Dendritic cell treated with granulocyte-macrophage colony-stimulating factor and Interleukin-4, amounts not matched to agents 40 ng/mL and 50 ng/mL, for 4 days (primary cell): ENCODE results near the gene PPDPF.
"Not testable (repeated sequence)": the region's sequence is repeated elsewhere in the genome, so short reads cannot be mapped to it uniquely, and the experiment has no call there.

Experiments
- H3K27ac Mint-ChIP-seq: one replicate; pipeline ENCODE4 v1.8.0; 2022; ENCODE audit warnings: mild to moderate bottlenecking, mixed read lengths
- H3K27me3 Mint-ChIP-seq: one replicate; pipeline ENCODE4 v1.8.0; 2022; ENCODE audit warnings: mild to moderate bottlenecking, mixed read lengths
- H3K36me3 Mint-ChIP-seq: one replicate; pipeline ENCODE4 v1.8.0; 2022; ENCODE audit warnings: low read depth, mixed read lengths
- H3K4me1 Mint-ChIP-seq: one replicate; pipeline ENCODE4 v1.8.0; 2022; ENCODE audit warnings: low read depth, mixed read lengths
- H3K4me3 Mint-ChIP-seq: one replicate; pipeline ENCODE4 v1.8.0; 2022; ENCODE audit warnings: mild to moderate bottlenecking, moderate library complexity, mixed read lengths
- H3K9me3 Mint-ChIP-seq: one replicate; pipeline ENCODE4 v1.8.0; 2022; ENCODE audit warnings: mixed read lengths
- intact Hi-C: fragments of 100-400 bp; cut with micrococcal nuclease; formaldehyde crosslinking; loops from one replicate; pipeline ENCODE4 v1.15.0; 2022

PPDPF gene

DNA sequence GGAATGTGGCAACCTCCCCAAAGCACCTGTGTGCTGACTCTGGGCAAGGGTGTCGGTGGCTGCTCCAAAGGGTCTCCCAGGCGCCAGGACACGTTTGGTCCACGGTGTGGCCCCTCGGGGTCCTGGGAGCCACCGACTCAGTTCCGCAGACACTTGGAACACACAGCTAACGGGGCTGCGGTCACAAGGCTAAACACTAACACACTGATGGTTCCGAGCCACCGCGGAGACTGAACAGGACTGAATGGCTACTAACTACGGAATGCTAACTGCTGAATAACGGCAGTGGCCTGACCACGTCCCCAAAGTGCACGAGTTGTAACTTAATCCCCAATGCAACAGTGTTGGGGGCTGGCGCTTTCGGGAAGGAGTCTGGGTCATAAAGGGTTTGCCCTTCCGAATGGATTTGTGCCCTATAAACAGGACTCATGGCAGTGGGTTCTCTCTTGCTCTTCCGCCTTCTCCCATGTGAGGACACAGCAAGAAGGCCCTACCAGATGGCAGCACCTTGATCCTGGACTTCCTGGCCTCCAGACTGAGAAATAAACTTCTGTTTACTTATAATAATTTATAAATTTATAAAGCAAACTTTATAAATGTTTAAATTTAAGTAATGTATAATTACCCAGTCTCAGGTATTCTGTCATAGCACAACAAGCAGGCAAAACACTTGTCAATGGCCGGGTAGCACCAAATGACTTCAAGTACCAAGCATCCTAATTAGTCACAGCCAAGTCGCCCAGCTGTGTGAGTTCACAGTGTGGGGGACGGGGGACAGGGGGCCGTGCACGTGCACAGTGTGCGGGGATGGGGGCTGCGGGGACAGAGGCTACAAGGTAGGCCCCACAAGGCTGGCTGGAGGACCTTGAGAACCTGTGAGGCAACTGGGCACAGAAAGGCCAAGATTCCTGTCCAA is 19.4 kb upstream of the PPDPF start:
- Mint-ChIP-seq H3K9me3 (peaks cover 10% of the 10 kb centered on the region), H3K36me3 (no peaks in the 10 kb centered on the region), H3K27me3 (peaks cover 79% of the 10 kb centered on the region), H3K27ac (no peak overlapping the region), H3K4me3 (no peak overlapping the region), H3K4me1 (peaks cover 10% of the 10 kb centered on the region)
- intact Hi-C loops = no loop called here

DNA sequence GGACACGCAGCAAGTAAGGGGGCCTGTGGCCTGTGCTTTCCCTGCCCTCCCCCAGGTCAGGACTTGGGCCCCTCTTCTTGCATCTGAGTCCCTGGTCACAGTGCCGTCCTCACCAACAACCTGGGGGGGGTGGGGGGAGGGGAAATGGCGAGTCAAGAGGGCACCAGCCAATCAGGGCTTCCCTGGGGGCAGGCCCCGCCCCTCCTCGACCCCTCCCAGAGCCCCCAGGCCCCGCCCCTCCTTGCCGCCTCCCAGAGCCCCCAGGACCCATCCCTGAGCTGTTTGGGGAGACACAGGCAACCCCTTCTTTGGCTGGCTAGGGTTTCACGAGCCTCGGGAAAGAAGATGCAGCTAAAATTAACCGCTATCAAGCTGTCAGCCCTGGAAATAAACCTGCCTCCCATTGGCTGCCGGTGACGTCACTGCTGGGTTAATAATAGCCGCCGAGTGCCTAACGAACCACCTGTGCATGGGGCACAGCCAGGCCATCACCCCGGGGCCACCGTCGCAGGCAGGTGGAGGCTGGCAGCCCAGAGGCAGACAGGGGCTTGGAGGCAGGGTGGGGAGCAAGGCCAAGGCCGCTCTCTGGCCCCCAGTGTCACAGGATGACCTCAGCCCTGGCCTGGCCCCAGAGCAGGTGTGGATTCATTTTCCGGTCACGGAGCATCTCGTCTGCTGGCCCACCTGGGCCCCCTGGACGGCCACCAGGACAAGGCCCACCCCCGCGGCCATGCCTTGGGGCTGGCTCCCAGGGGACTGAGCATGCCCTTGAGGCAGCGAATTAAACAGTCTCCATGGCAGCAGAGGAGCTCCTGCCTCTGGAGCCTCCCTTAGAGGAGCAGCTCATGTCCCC is 18.5 kb upstream of the PPDPF start:
- Mint-ChIP-seq H3K27me3 (peaks cover 73% of the 10 kb centered on the region), H3K4me3 (no peak overlapping the region)

DNA sequence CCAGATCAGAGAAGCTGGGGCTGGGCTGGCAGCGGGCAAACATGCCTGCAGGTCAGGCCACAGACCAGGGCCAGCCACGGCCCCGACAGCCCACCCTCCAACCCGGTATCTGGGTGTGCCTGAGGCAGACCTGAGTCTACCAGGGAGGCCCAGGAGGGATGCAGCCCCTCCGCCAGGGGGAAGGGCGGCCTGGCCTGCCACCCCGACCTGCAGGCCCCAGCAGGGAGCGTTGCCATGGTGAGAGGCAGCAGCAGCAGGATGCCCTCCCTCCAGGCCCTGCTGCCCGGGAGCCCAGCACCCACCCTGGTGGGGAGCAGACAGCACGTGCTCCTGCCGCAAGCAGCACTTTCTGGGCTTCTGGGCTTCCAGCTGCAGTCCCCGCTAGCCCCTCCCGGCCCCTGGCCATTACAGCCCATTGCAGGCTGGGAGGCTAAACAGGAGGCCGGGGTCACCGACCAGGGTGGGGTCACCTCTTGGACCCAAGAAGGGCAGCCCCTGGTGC is 17.8 kb upstream of the PPDPF start:
- H3K4me1 Mint-ChIP-seq = no peaks in the 10 kb centered on the region
- H3K36me3 Mint-ChIP-seq = no peaks in the 10 kb centered on the region
- H3K27me3 Mint-ChIP-seq = peaks cover 66% of the 10 kb centered on the region
- no peak overlapping the region for H3K4me3 Mint-ChIP-seq
- intact Hi-C loops = no loop called here
- peaks cover 10% of the 10 kb centered on the region for H3K9me3 Mint-ChIP-seq
- no peak overlapping the region for H3K27ac Mint-ChIP-seq

More for the DNA sequence above, 18.5 kb upstream of the PPDPF start:
- intact Hi-C loops = no loop called here
- Mint-ChIP-seq H3K36me3 (no peaks in the 10 kb centered on the region), H3K9me3 (peaks cover 10% of the 10 kb centered on the region), H3K27ac (no peak overlapping the region), H3K4me1 (peaks cover 1% of the 10 kb centered on the region)

DNA sequence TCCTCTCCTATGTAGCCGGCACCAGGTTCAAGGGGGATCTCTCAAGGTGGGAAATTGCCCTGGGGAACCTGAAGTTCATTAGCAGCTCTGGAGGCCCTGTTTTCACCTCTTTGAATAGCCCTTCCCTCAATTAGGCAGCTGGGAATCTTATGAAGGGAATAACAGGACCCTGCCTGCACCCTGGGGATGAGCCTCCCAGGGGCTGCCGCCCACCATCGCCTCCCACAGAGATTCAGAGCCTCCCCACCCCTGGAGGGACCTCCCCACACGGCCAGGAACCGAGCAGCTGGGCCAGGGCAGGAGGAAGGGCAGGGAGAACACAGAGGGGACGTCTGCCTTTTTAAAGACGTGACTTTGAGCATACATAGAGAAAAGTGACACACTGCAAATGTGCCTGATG is 17.0 kb upstream of the PPDPF start:
- peaks cover 10% of the 10 kb centered on the region for H3K9me3 Mint-ChIP-seq
- H3K4me3 Mint-ChIP-seq = no peak overlapping the region
- intact Hi-C loops = no loop called here
- H3K27ac Mint-ChIP-seq = no peak overlapping the region
- no peaks in the 10 kb centered on the region for H3K4me1 Mint-ChIP-seq
- H3K27me3 Mint-ChIP-seq = peaks cover 67% of the 10 kb centered on the region
- H3K36me3 Mint-ChIP-seq = no peaks in the 10 kb centered on the region

DNA sequence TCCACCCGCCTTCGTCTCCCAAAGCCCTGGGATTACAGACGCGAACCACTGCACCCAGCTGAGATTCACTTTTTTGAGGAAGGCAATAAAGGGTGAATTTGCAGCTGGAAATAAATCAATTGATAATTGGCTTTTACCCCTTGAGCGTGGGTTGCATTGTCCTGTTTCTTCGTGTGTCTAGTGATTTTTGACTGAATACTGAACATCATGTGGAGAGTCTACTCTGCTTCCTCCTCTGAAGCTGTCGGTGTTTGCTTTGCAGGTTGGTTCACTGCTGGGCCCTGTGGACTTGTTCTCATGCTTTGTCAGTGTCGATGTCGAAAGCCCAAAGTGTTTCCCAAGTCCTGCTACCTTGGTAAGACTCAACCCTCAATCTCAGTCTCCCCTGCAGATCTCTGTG is 15.9 kb upstream of the PPDPF start:
- H3K27ac Mint-ChIP-seq = no peak overlapping the region
- no peaks in the 10 kb centered on the region for H3K36me3 Mint-ChIP-seq
- H3K27me3 Mint-ChIP-seq = peaks cover 69% of the 10 kb centered on the region
- H3K4me3 Mint-ChIP-seq = no peak overlapping the region
- intact Hi-C loops = no loop called here
- H3K4me1 Mint-ChIP-seq = peaks cover 6% of the 10 kb centered on the region
- H3K9me3 Mint-ChIP-seq = peaks cover 10% of the 10 kb centered on the region

DNA sequence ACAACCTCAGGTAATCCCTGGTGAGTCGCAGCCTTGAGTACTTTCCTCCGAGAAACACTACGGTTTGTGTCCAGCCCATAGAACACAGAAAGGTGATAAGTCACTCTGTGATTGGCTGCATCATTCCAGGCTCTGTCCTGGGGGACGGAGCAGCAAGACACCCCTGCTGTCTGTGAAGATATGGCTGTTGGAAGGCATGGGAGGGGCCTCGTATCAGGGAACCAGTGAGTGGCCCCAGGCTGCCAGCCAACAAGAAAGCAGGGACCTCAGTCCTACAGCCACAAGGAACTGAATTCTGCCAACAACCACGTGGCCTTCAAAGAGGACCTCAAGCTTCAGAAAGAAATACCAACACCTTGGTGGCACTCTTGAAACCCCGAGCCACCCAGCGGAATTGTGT is 15.3 kb upstream of the PPDPF start:
- Mint-ChIP-seq H3K36me3 (no peaks in the 10 kb centered on the region), H3K4me3 (no peak overlapping the region), H3K9me3 (peaks cover 10% of the 10 kb centered on the region), H3K27ac (no peak overlapping the region), H3K4me1 (peaks cover 6% of the 10 kb centered on the region), H3K27me3 (peaks cover 69% of the 10 kb centered on the region)
- intact Hi-C loops = no loop called here

DNA sequence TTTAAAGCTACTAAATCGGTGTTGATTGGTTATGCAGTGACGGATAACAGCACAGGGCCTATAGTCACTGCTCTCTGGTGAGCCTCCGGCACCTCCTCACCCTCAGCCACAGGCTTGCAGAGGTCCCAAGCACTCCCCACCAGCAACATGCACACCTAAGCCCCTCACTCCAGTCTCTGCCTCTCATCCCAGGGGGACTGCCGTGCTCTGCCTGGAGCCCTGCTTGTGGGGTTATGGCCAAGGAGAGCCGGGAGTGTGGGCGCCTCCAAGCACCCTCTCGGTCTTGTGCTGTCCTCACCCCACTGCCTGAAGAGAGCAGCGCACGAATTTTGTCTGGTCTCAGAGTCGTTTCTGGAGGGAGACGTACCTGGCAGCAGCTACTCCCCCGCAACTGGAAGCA is 14.8 kb upstream of the PPDPF start:
- H3K27ac Mint-ChIP-seq = no peak overlapping the region
- H3K4me1 Mint-ChIP-seq = peaks cover 6% of the 10 kb centered on the region
- H3K9me3 Mint-ChIP-seq = peaks cover 10% of the 10 kb centered on the region
- no peak overlapping the region for H3K4me3 Mint-ChIP-seq
- H3K36me3 Mint-ChIP-seq = no peaks in the 10 kb centered on the region
- intact Hi-C loops = no loop called here
- peaks cover 68% of the 10 kb centered on the region for H3K27me3 Mint-ChIP-seq

DNA sequence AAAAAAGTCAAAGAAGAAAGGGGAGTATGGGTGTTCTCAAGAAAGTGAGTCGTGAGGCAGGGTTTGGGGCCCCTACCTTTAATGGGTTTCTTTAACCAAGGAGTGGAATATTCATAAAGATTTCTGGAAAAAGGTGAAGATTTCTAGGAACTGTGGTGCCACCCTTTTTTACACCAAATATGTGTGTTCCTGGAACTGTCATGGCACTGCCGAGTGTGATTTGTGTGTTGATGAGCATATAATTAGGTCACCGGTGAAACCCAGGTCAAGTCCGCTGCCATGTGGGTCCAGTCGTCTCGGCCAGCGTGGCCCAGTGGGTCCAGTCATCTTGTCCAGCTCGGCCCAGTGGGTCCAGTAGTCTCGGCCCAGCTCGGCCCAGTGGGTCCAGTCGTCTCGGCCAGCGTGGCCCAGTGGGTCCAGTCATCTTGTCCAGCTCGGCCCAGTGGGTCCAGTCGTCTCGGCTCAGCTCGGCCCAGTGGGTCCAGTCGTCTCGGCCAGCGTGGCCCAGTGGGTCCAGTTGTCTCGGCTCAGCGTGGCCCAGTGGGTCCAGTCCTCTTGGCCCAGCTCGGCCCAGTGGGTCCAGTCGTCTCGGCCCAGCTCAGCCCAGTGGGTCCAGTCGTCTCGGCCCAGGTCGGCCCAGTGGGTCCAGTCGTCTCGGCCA is 13.4 kb upstream of the PPDPF start:
- Mint-ChIP-seq H3K4me1 (peaks cover 6% of the 10 kb centered on the region), H3K27me3 (peaks cover 69% of the 10 kb centered on the region), H3K36me3 (no peaks in the 10 kb centered on the region), H3K27ac (no peak overlapping the region), H3K4me3 (no peak overlapping the region), H3K9me3 (peaks cover 10% of the 10 kb centered on the region)
- intact Hi-C loops = no loop called here

DNA sequence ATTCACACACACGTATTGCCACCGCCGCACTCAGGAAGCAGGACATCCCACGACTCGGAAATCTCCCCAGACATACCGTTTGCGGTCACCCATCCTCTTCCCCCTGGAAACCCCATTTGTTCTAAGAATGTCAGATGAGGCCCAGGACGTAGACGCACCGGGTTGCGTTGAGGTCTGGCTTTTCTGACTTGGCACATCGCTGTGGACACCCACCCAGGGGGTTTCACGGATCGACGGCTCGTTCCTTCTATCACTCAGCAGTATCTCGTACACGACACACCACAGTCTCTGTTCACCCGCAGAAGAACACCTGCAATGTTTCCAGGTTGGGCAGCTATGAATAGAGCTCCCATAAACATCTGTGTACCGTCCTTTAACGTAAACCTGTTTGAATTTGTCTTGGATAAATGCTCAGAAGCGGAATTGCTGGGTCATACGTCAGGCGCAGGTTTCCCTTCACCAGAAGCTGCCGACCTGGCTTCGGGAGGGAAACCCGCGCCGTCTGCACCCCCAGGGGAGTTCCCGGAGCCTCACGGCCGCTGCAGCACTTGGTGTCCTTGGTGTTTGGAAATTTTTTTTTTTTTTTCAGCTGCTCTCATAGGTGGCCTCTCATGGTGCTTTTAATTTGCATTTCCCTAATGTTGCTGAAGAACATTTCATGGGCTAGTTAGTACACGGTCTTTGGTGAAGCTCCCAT is 12.3 kb upstream of the PPDPF start:
- Mint-ChIP-seq H3K4me1 (peaks cover 6% of the 10 kb centered on the region), H3K9me3 (peaks cover 10% of the 10 kb centered on the region), H3K4me3 (no peak overlapping the region), H3K36me3 (no peaks in the 10 kb centered on the region), H3K27me3 (peaks cover 68% of the 10 kb centered on the region), H3K27ac (no peak overlapping the region)
- intact Hi-C loops = no loop called here

DNA sequence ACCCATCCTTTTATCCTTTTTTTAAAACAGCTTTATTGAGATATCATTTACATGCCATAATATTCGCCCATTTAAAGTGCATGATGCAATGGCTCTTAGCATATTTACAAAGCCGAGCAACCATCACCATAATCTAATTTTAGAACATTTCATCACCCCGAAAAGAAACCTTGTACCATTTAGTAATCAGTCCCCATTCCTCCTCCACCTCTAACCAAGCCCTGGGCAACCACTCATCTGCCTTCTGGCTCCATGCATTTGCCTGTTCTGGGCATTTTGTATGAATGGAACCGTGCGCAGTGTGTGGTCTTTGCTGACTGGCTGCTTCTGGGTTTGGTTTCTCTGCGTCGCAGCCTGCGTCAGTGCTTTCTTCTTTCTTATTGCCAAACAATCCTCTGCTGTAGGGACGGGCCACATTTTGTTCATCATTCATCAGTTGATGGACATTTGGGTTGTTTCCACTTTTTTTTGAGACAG is 11.4 kb upstream of the PPDPF start:
- Mint-ChIP-seq H3K36me3 (no peaks in the 10 kb centered on the region), H3K9me3 (peaks cover 12% of the 10 kb centered on the region), H3K27me3 (peaks cover 63% of the 10 kb centered on the region), H3K4me3 (no peak overlapping the region), H3K27ac (no peak overlapping the region), H3K4me1 (peaks cover 6% of the 10 kb centered on the region)
- intact Hi-C loops = no loop called here

DNA sequence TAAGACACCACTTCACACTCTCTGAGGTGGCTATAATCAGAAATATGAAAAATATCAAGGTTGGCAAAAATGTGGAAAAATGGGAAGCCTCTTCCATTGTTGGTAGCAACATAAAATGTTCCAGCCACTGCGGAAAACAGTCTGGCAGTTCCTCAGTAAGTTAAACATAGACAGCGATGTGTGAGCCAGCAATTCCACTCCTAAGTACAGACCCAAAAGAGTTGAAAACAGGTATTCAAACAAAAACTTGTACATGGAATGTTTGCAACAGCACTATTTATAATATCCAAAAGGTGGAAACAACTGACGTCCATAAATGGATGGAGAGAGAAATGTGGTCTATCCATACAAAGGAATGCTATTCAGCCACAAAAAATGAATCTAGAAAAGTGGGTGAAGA is 7.4 kb upstream of the PPDPF start:
- Mint-ChIP-seq H3K4me3 (no peak overlapping the region), H3K36me3 (no peaks in the 10 kb centered on the region), H3K4me1 (peaks cover 6% of the 10 kb centered on the region), H3K27me3 (peaks cover 65% of the 10 kb centered on the region), H3K9me3 (peaks cover 14% of the 10 kb centered on the region), H3K27ac (no peak overlapping the region)
- intact Hi-C loops = no loop called here

DNA sequence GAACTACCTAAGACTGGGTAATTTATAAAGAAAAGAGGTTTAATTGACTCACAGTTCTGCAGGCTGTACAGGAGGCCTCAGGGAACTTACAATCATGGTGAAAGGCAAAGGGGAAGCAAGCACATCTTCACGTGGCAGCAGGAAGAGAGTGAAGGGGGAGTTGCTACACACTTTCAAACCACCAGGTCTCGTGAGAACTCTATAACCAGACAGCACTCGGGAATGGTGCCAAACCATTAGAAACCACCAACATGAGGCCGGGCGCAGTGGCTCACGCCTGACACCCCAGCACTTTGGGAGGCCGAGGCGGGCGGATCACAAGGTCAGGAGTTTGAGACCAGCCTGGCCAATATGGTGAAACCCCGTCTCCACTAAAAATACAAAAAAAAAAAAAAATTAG is 6.0 kb upstream of the PPDPF start:
- intact Hi-C loops, H3K4me3 Mint-ChIP-seq, H3K27ac Mint-ChIP-seq, H3K4me1 Mint-ChIP-seq, H3K36me3 Mint-ChIP-seq: not testable (repeated sequence)
- peaks cover 69% of the 10 kb centered on the region for H3K27me3 Mint-ChIP-seq
- peaks cover 14% of the 10 kb centered on the region for H3K9me3 Mint-ChIP-seq
